GM13977 (cell line): ENCODE measurements around the gene RNF223.
A peak's percentile ranks its signal among the peaks of the same experiment; 100 is the strongest.
"Not testable (repeated sequence)": the region's sequence is repeated elsewhere in the genome, so short reads cannot be mapped to it uniquely, and the experiment has no call there.

Experiments used
- DNase-seq: peaks from one replicate; pipeline ENCODE4 v3.0.0; 2012; ENCODE audit warnings: low spot score
- CTCF ChIP-seq: IDR thresholded peaks from 2 replicates; pipeline ENCODE4 v1.5.1; 2012; ENCODE audit warnings: mild to moderate bottlenecking, control low read depth; ENCODE audit not compliant: insufficient read depth; ENCODE audit errors: extremely low read depth, missing control alignments
- in situ Hi-C: fragments of 300-500 bp; cut with MboI; formaldehyde crosslinking; loops from one replicate; pipeline ENCODE4 v1.12.0; 2022; ENCODE audit warnings: low sequenced_read_pairs, low pct_unique_long_range_greater_than_20kb, mixed read lengths, inconsistent platforms; ENCODE audit not compliant: unreplicated experiment

RNF223 gene

GRCh38 chr1:1061682-1062345, 12.3 kb downstream of the RNF223 start:
- TF ChIP-seq CTCF, result no peak
- in situ Hi-C loops, result no loop called here
- DNase-seq, result no peak

- no peak for TF ChIP-seq CTCF
- DNase-seq, result no peak
- in situ Hi-C loops, result no loop called here
These were observed 13.7 kb downstream of the RNF223 start for GRCh38 chr1:1060281-1061000.

- no peak for TF ChIP-seq CTCF
- in situ Hi-C loops, result no loop called here
- DNase-seq, result peak; percentile 99
These were observed 14.4 kb downstream of the RNF223 start for GRCh38 chr1:1059494-1060280.

- in situ Hi-C loops, result no loop called here
- peak; percentile 53 for TF ChIP-seq CTCF
- DNase-seq, result no peak
These were observed 15.1 kb downstream of the RNF223 start for GRCh38 chr1:1058921-1059493.

- in situ Hi-C loops, result no loop called here
- no peak for DNase-seq
- TF ChIP-seq CTCF, result no peak
These were observed 15.8 kb downstream of the RNF223 start for GRCh38 chr1:1058088-1058905.

GRCh38 chr1:1057769-1058087, 16.4 kb downstream of the RNF223 start:
- DNase-seq, in situ Hi-C loops: not testable (repeated sequence)
